H9 (cell line): ENCODE measurements around the gene TMEM30B. TPM values are rescaled to one million over a fixed set of nuclear protein-coding genes. Genes with fewer than 3 reads are reported as not detected.

Experiments
- DNase-seq: peaks from one replicate; pipeline ENCODE4 v3.0.0-alpha.2; 2017
- H2AFZ ChIP-seq: one replicate; pipeline ENCODE4 v1.6.1; 2013; ENCODE audit warnings: mild to moderate bottlenecking, low read length, control low read depth, moderate library complexity
- H2AK5ac ChIP-seq: 2 replicates; pipeline ENCODE4 v1.6.1; 2013; ENCODE audit warnings: low read length, control low read depth, mixed read lengths; ENCODE audit not compliant: insufficient read length
- H2BK120ac ChIP-seq: one replicate; pipeline ENCODE4 v1.6.1; 2013; ENCODE audit warnings: low read depth, mild to moderate bottlenecking, low read length, control low read depth, inconsistent platforms; ENCODE audit not compliant: poor library complexity, severe bottlenecking
- H2BK12ac ChIP-seq: 2 replicates; pipeline ENCODE4 v1.6.1; 2013; ENCODE audit warnings: low read length, control low read depth, mixed read lengths, low read depth; ENCODE audit not compliant: insufficient read length
- H2BK15ac ChIP-seq: 2 replicates; pipeline ENCODE4 v1.6.1; 2013; ENCODE audit warnings: low read depth, low read length, control low read depth
- H2BK20ac ChIP-seq: one replicate; pipeline ENCODE4 v1.6.1; 2013; ENCODE audit warnings: low read depth, mild to moderate bottlenecking, low read length, control low read depth, inconsistent platforms; ENCODE audit not compliant: poor library complexity, severe bottlenecking
- H2BK5ac ChIP-seq: 2 replicates; pipeline ENCODE4 v1.6.1; 2013; ENCODE audit warnings: low read length, control low read depth, mixed read lengths; ENCODE audit not compliant: insufficient read length
- H3K14ac ChIP-seq: 2 replicates; pipeline ENCODE4 v1.6.1; 2013; ENCODE audit warnings: low read length, control low read depth; ENCODE audit not compliant: insufficient read depth
- H3K18ac ChIP-seq: 2 replicates; pipeline ENCODE4 v1.6.1; 2013; ENCODE audit warnings: low read depth, mild to moderate bottlenecking, mixed read lengths, low read length, control low read depth; ENCODE audit not compliant: insufficient read length
- H3K23ac ChIP-seq: 2 replicates; pipeline ENCODE4 v1.6.1; 2013; ENCODE audit warnings: low read length, control low read depth, mixed read lengths, low read depth; ENCODE audit not compliant: insufficient read length
- H3K23me2 ChIP-seq: 2 replicates; pipeline ENCODE4 v1.6.1; 2013; ENCODE audit warnings: low read depth, mild to moderate bottlenecking, mixed read lengths, low read length, control low read depth; ENCODE audit not compliant: insufficient read length, poor library complexity, severe bottlenecking
- H3K27ac ChIP-seq: 2 replicates; pipeline ENCODE4 v1.5.1; 2013; ENCODE audit warnings: low read length, control low read depth, mixed read lengths, low read depth; ENCODE audit not compliant: insufficient read length
- H3K27me3 ChIP-seq: 2 replicates; pipeline ENCODE4 v1.6.1; 2013; ENCODE audit warnings: low read length, control low read depth, inconsistent platforms; ENCODE audit not compliant: insufficient read depth
- H3K4ac ChIP-seq: 2 replicates; pipeline ENCODE4 v1.6.1; 2013; ENCODE audit warnings: low read depth, mild to moderate bottlenecking, control low read depth, inconsistent platforms, low read length, moderate library complexity
- H3K4me1 ChIP-seq: 2 replicates; pipeline ENCODE4 v1.6.1; 2013; ENCODE audit warnings: low read length, control low read depth, inconsistent platforms; ENCODE audit not compliant: insufficient read depth
- H3K4me2 ChIP-seq: 2 replicates; pipeline ENCODE4 v1.6.1; 2013; ENCODE audit warnings: low read length, control low read depth, mixed read lengths; ENCODE audit not compliant: insufficient read length, insufficient read depth
- H3K56ac ChIP-seq: 2 replicates; pipeline ENCODE4 v1.6.1; 2013; ENCODE audit warnings: low read depth, mild to moderate bottlenecking, mixed read lengths, low read length, control low read depth; ENCODE audit not compliant: insufficient read length
- H3K79me1 ChIP-seq: 2 replicates; pipeline ENCODE4 v1.6.1; 2013; ENCODE audit warnings: low read depth, mild to moderate bottlenecking, moderate library complexity, low read length, control low read depth, inconsistent platforms; ENCODE audit not compliant: insufficient read depth, poor library complexity, severe bottlenecking
- H3K79me2 ChIP-seq: 2 replicates; pipeline ENCODE4 v1.6.1; 2013; ENCODE audit warnings: low read length, control low read depth, inconsistent platforms; ENCODE audit not compliant: insufficient read depth
- H3K9ac ChIP-seq: 2 replicates; pipeline ENCODE4 v1.6.1; 2013; ENCODE audit warnings: low read length, control low read depth, mixed read lengths; ENCODE audit not compliant: insufficient read length; ENCODE audit errors: extremely low read depth
- H3K9me3 ChIP-seq: one replicate; pipeline ENCODE4 v1.6.1; 2013; ENCODE audit warnings: low read depth, low read length, inconsistent platforms; ENCODE audit not compliant: control insufficient read depth
- H3T11ph ChIP-seq: one replicate; pipeline ENCODE4 v1.6.1; 2013; ENCODE audit warnings: mild to moderate bottlenecking, low read length, control low read depth, inconsistent platforms
- H4K20me1 ChIP-seq: one replicate; pipeline ENCODE4 v1.6.1; 2013; ENCODE audit not compliant: control insufficient read depth, insufficient read length, insufficient read depth
- H4K5ac ChIP-seq: 2 replicates; pipeline ENCODE4 v1.6.1; 2013; ENCODE audit warnings: low read depth, mild to moderate bottlenecking, mixed read lengths, low read length, control low read depth; ENCODE audit not compliant: insufficient read length
- H4K8ac ChIP-seq: replicated peaks from 2 replicates; pipeline ENCODE4 v1.6.1; 2013; ENCODE audit warnings: low read length, control low read depth, mixed read lengths, low read depth; ENCODE audit not compliant: insufficient read length
- H4K91ac ChIP-seq: 2 replicates; pipeline ENCODE4 v1.6.1; 2013; ENCODE audit warnings: low read depth, mild to moderate bottlenecking, moderate library complexity, mixed read lengths, low read length, control low read depth; ENCODE audit not compliant: insufficient read length
- H3K27ac Mint-ChIP-seq, 3 experiments: 2 replicates in 2 of 3; 3 replicates in 1 of 3; pipeline ENCODE4 v1.8.0; 2020 to 2021; ENCODE audit warnings: mixed read lengths in 3 of 3, mild to moderate bottlenecking in 1 of 3, moderate library complexity in 1 of 3
- H3K27me3 Mint-ChIP-seq: 2 replicates; pipeline ENCODE4 v1.8.0; 2021; ENCODE audit warnings: low read depth, mild to moderate bottlenecking, moderate library complexity, mixed read lengths
- H3K36me3 Mint-ChIP-seq, 3 experiments: 2 replicates in 2 of 3; 3 replicates in 1 of 3; pipeline ENCODE4 v1.8.0; 2020 to 2021; ENCODE audit warnings: low read depth in 3 of 3, mixed read lengths in 3 of 3; ENCODE audit not compliant: insufficient read depth in 1 of 3
- H3K4me1 Mint-ChIP-seq, 2 experiments: 2 replicates each; pipeline ENCODE4 v1.8.0; 2020; ENCODE audit warnings: mixed read lengths in 2 of 2
- H3K4me3 Mint-ChIP-seq, 2 experiments: 2 replicates in 1 of 2; 3 replicates in 1 of 2; pipeline ENCODE4 v1.8.0; 2020 to 2021; ENCODE audit warnings: mild to moderate bottlenecking in 2 of 2, mixed read lengths in 2 of 2, moderate library complexity in 1 of 2
- H3K9me3 Mint-ChIP-seq, 2 experiments: 2 replicates in 1 of 2; 3 replicates in 1 of 2; pipeline ENCODE4 v1.8.0; 2020; ENCODE audit warnings: mild to moderate bottlenecking in 2 of 2, mixed read lengths in 2 of 2, moderate library complexity in 1 of 2
- CTCF ChIP-seq: fragments of 200-600 bp; sonication (generic); conservative IDR thresholded peaks from 3 replicates; pipeline ENCODE4 v1.8.0; 2021; ENCODE audit warnings: antibody characterized with exemption, mild to moderate bottlenecking
- WGBS: extraction: QIAGEN DNeasy Blood & Tissue Kit; methylation state at CpG from one replicate; pipeline ENCODE4 v1.1.7; 2013; ENCODE audit warnings: missing lambda C conversion rate, low lambda C conversion rate, mixed read lengths; ENCODE audit not compliant: insufficient read length; ENCODE audit errors: extremely low coverage; 5-methylcytosine and 5-hydroxymethylcytosine counted together
- total RNA-seq: library from RNA; stranded (reverse); gene quantifications from 2 replicates; pipeline ENCODE4 v1.2.1, GENCODE V29; 2021

The TMEM30B gene
- total RNA-seq, 1 experiment from 2014 or later: 12.2 TPM

GRCh38 chr14:61304688-61305087 lies 23.6 kb upstream of the TMEM30B start:
- H3K9ac ChIP-seq: no peak overlapping the region
- H2BK20ac ChIP-seq: no peak overlapping the region
- H3K4me2 ChIP-seq: no peak overlapping the region
- H3K79me2 ChIP-seq: no peaks in the 10 kb centered on the region
- peaks cover 19 to 20% of the 10 kb centered on the region in 2 experiments for H3K4me1 Mint-ChIP-seq
- no peak for TF ChIP-seq CTCF
- H4K8ac ChIP-seq: no peak overlapping the region
- peaks cover 1 to 15% (median 5%) of the 10 kb centered on the region in 3 experiments for H3K36me3 Mint-ChIP-seq
- H3K56ac ChIP-seq: no peak overlapping the region
- H2AFZ ChIP-seq: no peak overlapping the region
- H3K27me3 ChIP-seq: no peaks in the 10 kb centered on the region
- H3K79me1 ChIP-seq: no peaks in the 10 kb centered on the region
- 0 out of 2 replicates have a peak, but pooled peaks cover 5% of the 10 kb centered on the region for H3K4me1 ChIP-seq
- H2BK12ac ChIP-seq: no peak overlapping the region
- no peak overlapping the region for H3K18ac ChIP-seq
- H3K9me3 Mint-ChIP-seq: peaks cover 10 to 18% of the 10 kb centered on the region in 2 experiments
- H3K14ac ChIP-seq: no peak overlapping the region
- no peak for DNase-seq
- no peak overlapping the region for H4K91ac ChIP-seq
- H3K4me3 Mint-ChIP-seq: no peak overlapping the region
- no peak overlapping the region for H3K27ac Mint-ChIP-seq
- no peak overlapping the region for H4K5ac ChIP-seq
- H3K9me3 ChIP-seq: no peaks in the 10 kb centered on the region
- H2BK120ac ChIP-seq: no peak overlapping the region
- no peak overlapping the region for H2AK5ac ChIP-seq
- H4K20me1 ChIP-seq: no peaks in the 10 kb centered on the region
- H3K27me3 Mint-ChIP-seq: no peaks in the 10 kb centered on the region
- H2BK5ac ChIP-seq: no peak overlapping the region
- H3K23ac ChIP-seq: no peak overlapping the region
- WGBS: no CpG with 5 or more reads among the region's 2 CpGs
- H3K27ac ChIP-seq: no peak overlapping the region
- H3K4ac ChIP-seq: no peak overlapping the region
- H2BK15ac ChIP-seq: no peak overlapping the region
- H3T11ph ChIP-seq: no peak overlapping the region
- H3K23me2 ChIP-seq: no peaks in the 10 kb centered on the region
